ENCODE measurements around the gene PLCH1. TPM values are rescaled to one million over a fixed set of nuclear protein-coding genes. Genes with fewer than 3 reads are reported as not detected.
"Not testable (repeated sequence)": the region's sequence is repeated elsewhere in the genome, so short reads cannot be mapped to it uniquely, and the experiment has no call there.

The PLCH1 gene
- total RNA-seq, 1 donor from 2014 or later = 0.16 TPM

DNA sequence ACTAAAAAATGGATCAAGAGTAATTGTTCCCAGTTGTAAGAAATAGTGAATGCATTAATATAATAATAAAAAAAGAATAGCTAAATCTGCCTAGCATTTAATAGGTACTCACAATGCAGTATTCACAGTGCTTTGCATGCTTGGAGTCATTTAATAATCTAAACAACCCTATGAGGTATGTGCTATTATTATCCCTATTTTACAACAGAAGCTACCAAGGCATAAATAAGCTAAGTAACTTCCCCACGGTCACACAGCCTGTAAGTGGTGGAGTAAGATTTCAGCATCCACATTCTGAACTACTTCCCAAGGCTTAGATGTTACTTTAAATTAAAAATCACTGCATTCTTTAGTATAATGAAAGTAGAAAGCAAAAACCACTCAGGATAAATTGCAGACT, 102.9 kb downstream of the PLCH1 start:
- no peaks in the 10 kb centered on the region for H3K36me3 Mint-ChIP-seq (ENCODE audit: low read depth)
- intact Hi-C loops (cut with micrococcal nuclease) = no loop called here
- H3K4me1 Mint-ChIP-seq (ENCODE audit: low read depth) = no peaks in the 10 kb centered on the region
- H3K4me3 Mint-ChIP-seq = no peak overlapping the region
- H3K27me3 Mint-ChIP-seq (ENCODE audit: insufficient read depth) = no peaks in the 10 kb centered on the region
- no peak for DNase-seq (ENCODE audit: low spot score)
- H3K27ac Mint-ChIP-seq = no peak overlapping the region
- H3K9me3 Mint-ChIP-seq = no peaks in the 10 kb centered on the region

DNA sequence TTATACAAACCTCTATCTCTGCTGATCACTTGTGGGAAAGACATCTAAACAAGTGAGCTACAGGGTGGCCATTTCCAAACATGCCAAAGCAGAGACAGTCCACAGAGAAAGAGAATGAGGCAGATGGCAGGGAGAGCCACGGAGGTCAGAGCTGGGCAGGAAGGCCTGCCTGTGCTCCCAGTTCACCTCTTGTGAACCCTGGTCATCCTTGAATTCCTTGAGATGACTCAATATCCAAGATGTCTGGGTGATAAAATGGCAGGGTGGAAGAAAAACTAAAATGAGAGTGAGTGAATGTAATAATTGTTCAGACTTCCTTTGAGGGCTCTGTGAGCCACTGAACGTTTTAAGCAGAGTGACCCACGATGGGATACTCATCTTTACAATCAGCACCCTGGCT, 104.8 kb downstream of the PLCH1 start:
- H3K27me3 Mint-ChIP-seq (ENCODE audit: insufficient read depth) = no peaks in the 10 kb centered on the region
- intact Hi-C loops (cut with micrococcal nuclease) = no loop called here
- no peak for DNase-seq (ENCODE audit: low spot score)
- no peak overlapping the region for H3K4me3 Mint-ChIP-seq
- H3K9me3 Mint-ChIP-seq = no peaks in the 10 kb centered on the region
- H3K4me1 Mint-ChIP-seq (ENCODE audit: low read depth) = no peaks in the 10 kb centered on the region
- H3K27ac Mint-ChIP-seq = no peak overlapping the region
- no peaks in the 10 kb centered on the region for H3K36me3 Mint-ChIP-seq (ENCODE audit: low read depth)

DNA sequence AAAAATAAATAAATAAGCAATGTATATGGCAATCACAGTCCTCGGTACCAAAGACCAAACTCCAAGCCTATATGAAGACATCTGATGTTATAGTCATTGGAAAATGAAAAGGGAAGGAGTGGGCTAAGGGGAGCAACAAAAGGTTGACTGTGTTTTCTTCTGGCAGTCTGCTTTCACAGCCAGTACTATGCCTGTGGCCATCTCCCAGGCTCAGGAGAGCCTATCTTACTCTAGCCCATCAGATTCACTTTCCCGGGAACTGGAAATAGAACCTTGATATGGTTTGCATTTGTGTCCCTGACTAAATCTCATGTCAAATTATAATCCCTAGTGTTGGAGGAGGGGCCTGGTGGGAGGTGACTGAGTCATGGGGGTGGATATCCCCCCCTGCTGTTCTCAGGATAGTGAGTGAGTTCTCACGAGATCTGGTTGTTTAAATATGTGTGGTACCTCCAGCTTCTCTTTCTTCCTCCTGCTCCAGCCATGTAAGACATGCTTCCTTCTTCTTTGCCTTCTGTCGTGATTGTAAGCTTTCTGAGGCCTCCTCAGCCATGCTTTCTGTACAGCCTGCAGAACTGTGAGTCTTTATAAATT, 105.3 kb downstream of the PLCH1 start:
- Mint-ChIP-seq H3K4me1 (ENCODE audit: low read depth) (no peaks in the 10 kb centered on the region), H3K27ac (no peak overlapping the region), H3K9me3 (no peaks in the 10 kb centered on the region), H3K36me3 (ENCODE audit: low read depth) (no peaks in the 10 kb centered on the region), H3K27me3 (ENCODE audit: insufficient read depth) (no peaks in the 10 kb centered on the region), H3K4me3 (no peak overlapping the region)
- DNase-seq (ENCODE audit: low spot score) = no peak
- intact Hi-C loops (cut with micrococcal nuclease) = no loop called here

DNA sequence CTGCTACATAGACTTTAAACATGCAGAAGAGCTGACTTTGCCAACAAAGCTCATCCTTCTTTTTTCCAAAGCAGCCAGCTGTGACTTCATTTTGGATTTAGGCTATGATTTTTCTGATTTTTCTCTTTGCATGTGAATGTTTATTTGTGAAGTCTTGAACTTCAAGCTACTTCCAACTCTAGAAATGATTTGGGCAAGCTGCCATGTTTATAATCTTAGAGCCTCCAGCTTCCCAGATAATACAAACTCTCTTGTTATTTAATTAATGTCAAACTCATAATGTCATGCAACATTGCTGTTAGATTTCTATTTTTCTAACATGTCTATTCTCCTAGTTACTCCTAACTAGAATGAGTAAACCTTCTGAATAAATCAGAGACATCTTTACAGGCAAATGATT, 106.4 kb downstream of the PLCH1 start:
- H3K4me3 Mint-ChIP-seq; H3K4me1 Mint-ChIP-seq (ENCODE audit: low read depth); H3K36me3 Mint-ChIP-seq (ENCODE audit: low read depth); H3K9me3 Mint-ChIP-seq; H3K27me3 Mint-ChIP-seq (ENCODE audit: insufficient read depth); intact Hi-C loops (cut with micrococcal nuclease); H3K27ac Mint-ChIP-seq; DNase-seq (ENCODE audit: low spot score): not testable (repeated sequence)

DNA sequence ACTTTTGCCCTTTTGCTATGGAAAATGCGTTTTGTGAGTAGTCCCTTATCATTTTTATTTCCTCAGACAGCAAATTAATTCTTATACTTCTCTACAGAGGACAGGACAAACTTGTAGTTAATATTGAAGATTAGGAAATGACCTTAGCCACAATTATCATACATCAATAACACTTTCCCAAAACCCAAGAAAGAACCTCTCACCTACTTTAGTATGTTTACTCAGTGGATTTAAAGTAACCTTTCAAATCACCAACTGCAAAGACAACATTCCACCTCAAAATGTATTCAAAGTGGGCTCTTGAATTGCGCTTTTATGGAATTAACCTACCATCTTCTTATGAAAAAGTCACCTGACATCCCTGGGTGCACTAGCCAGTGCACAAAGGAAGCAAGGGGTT, 107.3 kb downstream of the PLCH1 start:
- Mint-ChIP-seq H3K27me3 (ENCODE audit: insufficient read depth) (no peaks in the 10 kb centered on the region), H3K27ac (no peak overlapping the region), H3K4me1 (ENCODE audit: low read depth) (no peaks in the 10 kb centered on the region), H3K36me3 (ENCODE audit: low read depth) (no peaks in the 10 kb centered on the region), H3K4me3 (no peak overlapping the region), H3K9me3 (no peaks in the 10 kb centered on the region)
- no peak for DNase-seq (ENCODE audit: low spot score)
- intact Hi-C loops (cut with micrococcal nuclease) = no loop called here

DNA sequence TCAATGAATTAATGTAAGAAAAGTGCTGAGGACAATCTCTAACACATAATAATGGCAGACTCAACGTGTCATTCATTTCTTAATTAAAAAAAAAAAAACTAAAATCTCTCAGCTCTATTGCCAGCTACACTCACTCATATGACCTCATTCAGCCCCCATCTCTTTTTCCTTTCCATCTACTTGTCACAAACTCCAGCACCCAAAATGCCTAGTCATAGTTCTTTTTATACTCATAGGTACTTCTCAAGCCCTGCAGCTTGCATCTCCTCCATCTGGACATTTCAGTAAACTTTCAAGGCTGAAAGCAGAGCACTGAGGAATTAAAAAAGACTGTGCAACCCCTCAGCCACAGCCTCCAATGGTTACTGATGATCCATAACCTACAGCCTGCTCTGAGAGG, 109.8 kb downstream of the PLCH1 start:
- DNase-seq (ENCODE audit: low spot score) = no peak
- no peaks in the 10 kb centered on the region for H3K4me1 Mint-ChIP-seq (ENCODE audit: low read depth)
- no peaks in the 10 kb centered on the region for H3K27me3 Mint-ChIP-seq (ENCODE audit: insufficient read depth)
- H3K36me3 Mint-ChIP-seq (ENCODE audit: low read depth) = no peaks in the 10 kb centered on the region
- no peaks in the 10 kb centered on the region for H3K9me3 Mint-ChIP-seq
- no peak overlapping the region for H3K27ac Mint-ChIP-seq
- H3K4me3 Mint-ChIP-seq = no peak overlapping the region
- intact Hi-C loops (cut with micrococcal nuclease) = no loop called here

DNA sequence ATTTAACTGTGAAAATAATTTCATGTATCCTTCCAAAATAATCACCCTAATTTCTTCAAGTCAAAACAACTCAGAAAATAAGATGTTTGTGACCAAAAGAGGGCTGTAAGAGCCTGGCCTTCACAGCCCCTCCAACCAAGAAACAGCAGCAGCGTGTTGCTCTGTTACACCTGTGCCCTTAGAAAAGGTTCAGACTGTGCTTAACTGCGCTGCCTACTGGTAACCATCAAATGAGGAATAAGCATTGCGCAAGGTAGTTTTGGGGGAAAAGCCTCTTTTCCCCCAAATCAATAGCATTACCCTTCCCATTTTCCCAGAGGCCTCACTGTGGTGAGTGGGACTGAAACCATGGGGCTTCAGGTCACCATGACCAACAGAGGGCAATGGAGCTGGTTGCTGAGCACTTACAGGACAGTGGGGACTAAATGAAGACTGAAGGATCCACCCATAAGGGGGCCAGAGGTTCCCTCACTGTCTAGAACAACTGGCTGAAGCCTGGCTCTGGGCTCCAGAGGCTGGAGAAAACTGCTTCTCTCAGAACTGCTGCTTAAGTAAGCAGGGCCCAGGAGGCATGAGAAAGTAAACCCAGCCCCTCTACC, 110.7 kb downstream of the PLCH1 start:
- Mint-ChIP-seq H3K36me3 (ENCODE audit: low read depth) (no peaks in the 10 kb centered on the region), H3K4me1 (ENCODE audit: low read depth) (no peaks in the 10 kb centered on the region), H3K4me3 (no peak overlapping the region), H3K9me3 (no peaks in the 10 kb centered on the region), H3K27me3 (ENCODE audit: insufficient read depth) (no peaks in the 10 kb centered on the region), H3K27ac (no peak overlapping the region)
- intact Hi-C loops (cut with micrococcal nuclease) = no loop called here
- DNase-seq (ENCODE audit: low spot score) = no peak

DNA sequence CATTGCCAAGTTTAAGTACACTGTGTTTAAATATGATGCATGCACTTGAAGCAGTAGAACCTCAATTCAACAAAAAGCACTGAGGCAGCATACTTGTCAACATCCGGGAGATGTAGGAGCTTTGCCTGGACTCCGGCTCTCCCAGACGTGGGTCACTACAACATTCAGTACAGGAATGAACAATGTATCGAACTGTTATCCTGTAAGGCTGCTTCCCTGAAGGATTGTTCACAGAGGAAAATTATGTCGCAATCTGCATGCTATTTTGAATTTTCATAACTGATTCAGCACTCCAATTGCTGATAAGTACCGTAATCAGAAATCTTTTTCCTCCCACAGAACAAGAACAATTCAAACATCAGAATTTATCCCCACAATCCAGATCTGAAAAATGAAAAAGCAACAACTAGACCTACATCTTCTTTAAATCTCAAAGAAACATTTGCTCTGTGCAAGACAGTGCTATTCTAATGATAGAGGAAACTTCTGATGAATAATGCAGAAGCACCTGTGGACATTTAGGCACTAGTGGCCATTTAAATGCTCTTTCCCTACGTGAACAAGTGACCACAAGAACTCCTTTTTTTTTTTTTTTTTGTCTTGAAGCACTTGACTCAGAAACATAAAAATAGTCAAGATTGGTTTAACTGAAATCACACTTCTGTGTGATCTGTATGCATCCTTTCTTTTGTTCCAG, 113.4 kb downstream of the PLCH1 start:
- H3K4me1 Mint-ChIP-seq (ENCODE audit: low read depth) = no peaks in the 10 kb centered on the region
- DNase-seq (ENCODE audit: low spot score) = no peak
- intact Hi-C loops (cut with micrococcal nuclease) = no loop called here
- no peak overlapping the region for H3K4me3 Mint-ChIP-seq
- H3K36me3 Mint-ChIP-seq (ENCODE audit: low read depth) = no peaks in the 10 kb centered on the region
- no peak overlapping the region for H3K27ac Mint-ChIP-seq
- no peaks in the 10 kb centered on the region for H3K9me3 Mint-ChIP-seq
- H3K27me3 Mint-ChIP-seq (ENCODE audit: insufficient read depth) = no peaks in the 10 kb centered on the region

DNA sequence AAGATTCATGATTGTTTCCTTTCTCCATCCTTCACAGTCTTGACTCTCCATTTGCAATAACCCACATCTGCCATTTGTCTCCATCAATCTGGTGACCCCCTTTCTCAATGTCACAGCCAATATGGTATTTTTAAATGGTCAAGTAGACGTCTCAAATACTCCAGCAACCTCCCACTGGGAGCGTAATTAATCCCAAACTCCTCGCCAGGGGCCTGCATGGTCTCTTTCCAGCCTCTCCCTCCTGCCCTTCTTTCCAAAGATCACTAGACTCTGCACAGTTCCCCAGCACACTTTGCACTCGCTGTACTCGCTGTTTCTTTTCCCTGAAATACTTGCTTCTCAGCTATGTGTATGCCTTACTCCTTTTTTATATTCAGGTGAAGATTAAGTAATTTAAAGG, 115.3 kb downstream of the PLCH1 start:
- no peak overlapping the region for H3K4me3 Mint-ChIP-seq
- no peak for DNase-seq (ENCODE audit: low spot score)
- H3K36me3 Mint-ChIP-seq (ENCODE audit: low read depth) = no peaks in the 10 kb centered on the region
- H3K27ac Mint-ChIP-seq = no peak overlapping the region
- H3K9me3 Mint-ChIP-seq = no peaks in the 10 kb centered on the region
- no peaks in the 10 kb centered on the region for H3K27me3 Mint-ChIP-seq (ENCODE audit: insufficient read depth)
- no peaks in the 10 kb centered on the region for H3K4me1 Mint-ChIP-seq (ENCODE audit: low read depth)
- intact Hi-C loops (cut with micrococcal nuclease) = no loop called here

DNA sequence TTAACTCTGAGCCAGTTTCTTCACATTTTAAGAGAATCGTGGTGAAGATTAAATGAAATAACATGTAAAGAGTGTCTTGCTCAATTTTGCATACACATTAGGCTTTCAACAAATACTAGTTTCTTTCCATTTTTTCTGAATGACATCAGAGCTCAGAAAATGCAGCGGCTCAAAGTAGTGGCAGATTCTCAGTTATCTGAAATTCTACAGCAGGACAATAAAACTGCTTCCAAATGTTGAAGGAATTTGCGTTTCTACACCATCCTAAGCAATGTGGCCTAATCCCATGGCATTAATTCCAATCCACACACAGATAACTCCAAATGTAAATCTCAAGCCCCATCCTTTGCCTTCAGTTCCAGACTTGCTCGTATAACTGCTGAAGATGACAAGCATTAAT, 115.8 kb downstream of the PLCH1 start:
- H3K36me3 Mint-ChIP-seq (ENCODE audit: low read depth) = no peaks in the 10 kb centered on the region
- H3K4me1 Mint-ChIP-seq (ENCODE audit: low read depth) = no peaks in the 10 kb centered on the region
- no peaks in the 10 kb centered on the region for H3K9me3 Mint-ChIP-seq
- no peak overlapping the region for H3K4me3 Mint-ChIP-seq
- no peak for DNase-seq (ENCODE audit: low spot score)
- H3K27ac Mint-ChIP-seq = no peak overlapping the region
- H3K27me3 Mint-ChIP-seq (ENCODE audit: insufficient read depth) = no peaks in the 10 kb centered on the region
- intact Hi-C loops (cut with micrococcal nuclease) = no loop called here

DNA sequence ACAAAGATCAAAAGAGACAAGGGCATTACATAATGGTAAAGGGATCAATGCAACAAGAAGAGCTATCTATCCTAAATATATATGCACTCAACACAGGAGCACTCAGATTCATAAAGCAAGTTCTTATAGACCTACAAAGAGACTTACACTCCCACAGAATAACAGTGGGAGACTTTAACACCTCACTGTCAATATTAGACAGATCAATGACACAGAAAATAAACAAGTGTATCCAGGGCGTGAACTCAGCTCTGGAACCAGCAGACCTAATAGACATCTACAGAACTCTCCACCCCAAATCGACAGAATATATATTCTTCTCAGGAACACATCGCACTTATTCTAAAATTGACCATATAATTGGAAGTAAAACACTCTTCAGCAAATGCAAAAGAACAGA, 122.2 kb downstream of the PLCH1 start:
- H3K9me3 Mint-ChIP-seq; intact Hi-C loops (cut with micrococcal nuclease): not testable (repeated sequence)

DNA sequence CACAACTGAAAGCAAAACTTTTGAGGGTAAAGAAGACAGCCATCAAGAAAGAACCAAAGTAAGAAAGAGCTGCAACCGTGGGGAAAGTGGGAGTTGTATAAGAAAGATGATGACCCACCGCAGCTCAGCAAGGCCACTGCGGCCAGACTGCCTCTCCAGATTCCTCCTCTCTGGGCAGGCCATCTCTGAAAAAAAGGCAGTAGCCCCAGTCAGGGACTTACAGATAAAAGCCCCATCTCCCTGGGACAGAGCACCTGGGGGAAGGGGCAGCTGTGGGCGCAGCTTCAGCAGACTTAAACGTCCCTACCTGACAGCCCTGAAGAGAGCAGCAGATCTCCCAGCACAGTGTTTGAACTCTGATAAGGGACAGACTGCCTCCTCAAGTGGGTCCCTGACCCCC, 124.3 kb downstream of the PLCH1 start:
- H3K4me1 Mint-ChIP-seq (ENCODE audit: low read depth); H3K4me3 Mint-ChIP-seq; H3K27me3 Mint-ChIP-seq (ENCODE audit: insufficient read depth); H3K36me3 Mint-ChIP-seq (ENCODE audit: low read depth); H3K27ac Mint-ChIP-seq; DNase-seq (ENCODE audit: low spot score); H3K9me3 Mint-ChIP-seq; intact Hi-C loops (cut with micrococcal nuclease): not testable (repeated sequence)

More for the DNA sequence above, 122.2 kb downstream of the PLCH1 start:
- not testable (repeated sequence) for H3K27me3 Mint-ChIP-seq (ENCODE audit: insufficient read depth); H3K27ac Mint-ChIP-seq; H3K36me3 Mint-ChIP-seq (ENCODE audit: low read depth); H3K4me3 Mint-ChIP-seq; DNase-seq (ENCODE audit: low spot score); H3K4me1 Mint-ChIP-seq (ENCODE audit: low read depth)

DNA sequence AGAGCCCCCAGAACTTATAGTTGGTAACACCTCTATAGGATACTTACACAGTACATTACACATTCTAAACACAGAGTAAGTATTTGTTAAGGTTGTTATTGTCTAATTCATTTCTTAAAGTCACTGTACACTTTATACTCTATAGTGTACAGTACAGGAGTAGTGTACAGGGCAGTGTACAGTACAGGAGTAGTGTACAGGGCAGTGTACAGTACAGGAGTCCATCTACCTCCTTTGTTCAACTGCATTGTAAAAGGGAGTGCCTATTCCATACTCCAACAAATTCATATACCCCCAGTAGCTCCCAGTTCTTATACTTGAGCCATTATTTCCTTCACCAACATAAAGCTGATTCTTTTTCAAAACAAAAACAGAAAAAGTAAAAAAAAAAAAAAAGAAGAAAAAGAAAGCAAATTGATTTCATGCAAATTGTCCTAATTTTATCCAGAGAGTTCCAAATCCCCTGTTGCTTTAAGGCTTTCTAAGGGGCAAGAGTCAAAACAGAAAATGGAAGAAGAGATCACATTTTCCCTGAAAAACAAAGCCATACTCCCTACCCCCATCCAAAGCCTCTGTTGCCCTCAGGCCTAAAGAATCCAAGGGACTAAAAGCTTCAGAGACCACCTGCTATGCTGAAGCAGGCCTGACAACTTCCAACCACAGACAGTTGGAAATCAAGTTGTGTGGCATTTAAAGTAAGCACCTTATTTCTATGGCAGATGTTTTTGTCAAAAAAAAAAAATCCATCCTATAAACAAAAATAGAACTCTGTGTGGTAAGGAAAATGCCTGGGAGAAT, 125.6 kb downstream of the PLCH1 start:
- peaks cover 10% of the 10 kb centered on the region for H3K9me3 Mint-ChIP-seq
- no peaks in the 10 kb centered on the region for H3K36me3 Mint-ChIP-seq (ENCODE audit: low read depth)
- no peak for DNase-seq (ENCODE audit: low spot score)
- no peaks in the 10 kb centered on the region for H3K27me3 Mint-ChIP-seq (ENCODE audit: insufficient read depth)
- H3K4me1 Mint-ChIP-seq (ENCODE audit: low read depth) = no peaks in the 10 kb centered on the region
- H3K4me3 Mint-ChIP-seq = no peak overlapping the region
- intact Hi-C loops (cut with micrococcal nuclease) = no loop called here
- no peak overlapping the region for H3K27ac Mint-ChIP-seq
